ENCODE data around the gene TTLL6.
"Not testable (repeated sequence)": the region's sequence is repeated elsewhere in the genome, so short reads cannot be mapped to it uniquely, and the experiment has no call there.

The TTLL6 gene

GRCh38 chr17:48814504-48814903 is 2.5 kb downstream of the TTLL6 start:
- peak; percentile 64 for DNase-seq

GRCh38 chr17:48812001-48812400 is 5.0 kb downstream of the TTLL6 start:
- DNase-seq = no peak

GRCh38 chr17:48809182-48809581 is 7.8 kb downstream of the TTLL6 start:
- DNase-seq = no peak

- peak; percentile 70 for DNase-seq
These were observed 12.1 kb downstream of the TTLL6 start for GRCh38 chr17:48804936-48805411.

- DNase-seq = no peak
These were observed 16.3 kb downstream of the TTLL6 start for GRCh38 chr17:48800626-48801217.

- DNase-seq = no peak
These were observed 17.8 kb downstream of the TTLL6 start for GRCh38 chr17:48799069-48799723.

- DNase-seq = not testable (repeated sequence)
These were observed 20.9 kb downstream of the TTLL6 start for GRCh38 chr17:48796163-48796522.

- no peak for DNase-seq
These were observed 21.4 kb downstream of the TTLL6 start for GRCh38 chr17:48795444-48796162.

GRCh38 chr17:48792033-48792798 is 24.8 kb downstream of the TTLL6 start:
- DNase-seq = no peak

- DNase-seq = peak; percentile 6
These were observed 25.6 kb downstream of the TTLL6 start for GRCh38 chr17:48791128-48792032.

GRCh38 chr17:48790607-48791127 is 26.4 kb downstream of the TTLL6 start:
- no peak for DNase-seq

GRCh38 chr17:48787828-48788227 is 29.2 kb downstream of the TTLL6 start:
- DNase-seq = no peak

GRCh38 chr17:48779421-48779820 is 37.6 kb downstream of the TTLL6 start:
- DNase-seq = no peak

GRCh38 chr17:48776602-48777001 is 40.4 kb downstream of the TTLL6 start:
- DNase-seq = no peak

- DNase-seq = no peak
These were observed 43.8 kb downstream of the TTLL6 start for GRCh38 chr17:48773245-48773644.

GRCh38 chr17:48770954-48771353 is 46.1 kb downstream of the TTLL6 start:
- DNase-seq = no peak

GRCh38 chr17:48769009-48769675 is 47.9 kb downstream of the TTLL6 start:
- DNase-seq = no peak

GRCh38 chr17:48767263-48767774 is 49.7 kb downstream of the TTLL6 start:
- no peak for DNase-seq

GRCh38 chr17:48761114-48761513 is 55.9 kb downstream of the TTLL6 start:
- DNase-seq = no peak

- DNase-seq = no peak
These were observed 56.6 kb downstream of the TTLL6 start for GRCh38 chr17:48760411-48760810.

- DNase-seq = no peak
These were observed 57.7 kb downstream of the TTLL6 start for GRCh38 chr17:48759288-48759687.
